H4 (cell line): ENCODE data around the gene PDK1. TPM values are rescaled to one million over a fixed set of nuclear protein-coding genes. Genes with fewer than 3 reads are reported as not detected.
"Not testable (repeated sequence)": the region's sequence is repeated elsewhere in the genome, so short reads cannot be mapped to it uniquely, and the experiment has no call there.

ENCODE experiments used
- DNase-seq: peaks from one replicate; pipeline ENCODE4 v3.0.0-alpha.2; 2015; ENCODE audit warnings: low spot score
- total RNA-seq: library from RNA; depleted of rRNA; stranded (reverse); fragments of >200 nt; shearing (Covaris generic); gene quantifications from 2 replicates; pipeline ENCODE4 v1.2.3, GENCODE V29; 2014; rRNA removed

Gene PDK1
- total RNA-seq, result 8.9 and 9.1 TPM in 2 replicates

DNA sequence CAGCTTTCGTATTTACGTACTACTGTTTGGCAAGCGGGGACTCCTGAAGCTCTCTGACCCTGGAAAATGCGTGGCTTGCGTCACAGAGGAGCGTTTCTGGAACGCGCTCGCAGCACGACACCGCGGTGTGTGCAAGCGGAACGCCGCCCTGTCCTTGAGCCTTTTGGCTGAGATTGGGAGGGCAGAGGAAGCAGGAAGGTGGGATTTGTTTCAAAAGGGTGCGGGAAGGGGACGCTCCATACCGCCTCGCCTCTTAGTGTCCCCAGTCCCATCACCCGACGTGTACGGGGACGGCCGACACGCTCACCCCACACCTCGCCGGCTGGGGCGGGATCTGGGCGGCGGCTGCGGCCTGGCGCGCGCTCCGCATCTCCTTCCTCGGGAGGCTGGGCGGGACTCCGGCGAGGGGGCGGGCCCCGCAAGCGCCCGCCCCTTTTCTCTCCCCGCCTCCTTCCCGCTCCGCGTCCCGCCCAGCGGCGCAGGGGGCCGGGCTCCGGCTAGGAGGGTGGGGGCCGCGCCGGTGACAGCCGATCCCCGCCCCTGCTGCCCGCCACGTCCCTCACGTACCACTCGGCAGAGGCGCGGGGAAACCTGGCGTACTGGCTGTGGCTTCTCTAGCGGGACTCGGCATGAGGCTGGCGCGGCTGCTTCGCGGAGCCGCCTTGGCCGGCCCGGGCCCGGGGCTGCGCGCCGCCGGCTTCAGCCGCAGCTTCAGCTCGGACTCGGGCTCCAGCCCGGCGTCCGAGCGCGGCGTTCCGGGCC lies at the start of gene PDK1:
Gene PDK1 (plus strand): TSS at position 569 of the 762 bp plus-strand sequence. CDS start 61 bp downstream, at position 630.
- DNase-seq, result peak; percentile 76

DNA sequence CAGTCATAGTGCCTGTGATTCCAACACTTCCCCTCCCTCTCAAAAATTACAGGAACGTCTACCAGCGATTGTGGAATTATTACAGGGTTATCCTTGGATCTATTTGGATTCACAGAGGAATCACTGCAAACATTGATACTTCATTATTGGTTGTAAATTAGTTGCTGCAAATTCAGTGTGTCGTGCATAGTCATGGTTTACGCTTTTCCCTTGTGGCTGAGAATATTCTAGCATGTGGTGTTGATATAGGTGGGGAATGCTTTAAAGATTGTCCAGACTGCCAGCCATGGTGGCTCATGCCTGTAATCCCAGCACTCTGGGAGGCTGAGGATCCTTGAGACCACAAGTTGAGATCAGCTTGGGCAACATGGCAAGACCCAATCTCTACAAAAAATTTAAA lies 48.7 kb upstream of the PDK1 start:
- no peak for DNase-seq

GRCh38 chr2:172510088-172510487 lies 45.8 kb upstream of the PDK1 start:
- DNase-seq, result no peak

- no peak for DNase-seq
These were observed 45.3 kb upstream of the PDK1 start for GRCh38 chr2:172510548-172510947.

- DNase-seq, result no peak
These were observed 42.9 kb upstream of the PDK1 start for GRCh38 chr2:172512810-172513523.

DNA sequence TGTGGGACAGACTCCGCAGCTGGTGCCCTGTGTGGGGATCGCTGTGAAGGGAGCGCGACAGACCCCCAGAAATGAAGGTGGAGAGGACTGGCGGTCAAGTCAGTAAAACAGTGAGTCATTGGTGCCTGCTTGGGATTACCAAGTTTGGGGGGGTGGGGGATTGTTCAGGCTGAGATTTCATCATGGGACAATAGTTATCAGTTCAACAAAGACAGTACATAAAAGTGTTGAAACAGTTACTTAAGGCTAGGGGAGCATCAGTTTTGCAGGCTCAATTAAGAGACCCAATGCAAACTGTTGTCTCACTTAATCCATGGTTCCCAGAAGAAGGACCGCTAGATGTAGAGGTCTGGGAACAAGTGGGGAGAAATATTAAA lies 42.4 kb upstream of the PDK1 start:
- no peak for DNase-seq

DNA sequence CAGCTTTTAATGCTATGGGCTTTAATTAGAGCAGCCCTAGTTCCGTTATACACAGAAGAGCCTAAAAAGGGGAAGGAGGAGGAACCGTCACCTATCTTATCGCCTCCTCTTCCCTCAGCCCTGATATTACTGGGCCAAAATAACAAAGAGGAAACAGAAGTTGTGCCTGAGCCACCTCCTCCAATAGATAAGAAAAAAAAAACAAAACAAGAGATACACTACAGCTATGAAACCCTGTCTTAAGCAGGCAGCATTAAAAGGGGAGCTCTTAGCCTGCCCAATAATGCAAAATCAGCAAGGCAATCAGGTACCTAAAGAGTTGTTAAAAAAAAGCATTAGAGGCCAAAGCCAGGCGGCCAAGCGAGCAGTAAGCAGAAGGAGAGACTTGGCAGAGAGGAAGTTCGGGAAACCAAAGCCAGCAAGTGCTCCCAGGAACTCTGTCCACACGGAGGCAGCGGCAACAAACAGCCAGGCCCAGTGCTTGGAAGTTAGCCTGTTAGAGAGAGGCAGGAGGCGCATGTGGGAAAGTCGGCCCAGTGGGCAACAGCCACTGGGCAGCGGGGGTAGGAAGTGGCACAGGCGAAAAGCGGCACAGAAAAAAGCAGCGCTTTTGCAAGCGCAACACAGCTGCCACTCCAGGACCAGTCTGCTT lies 41.8 kb upstream of the PDK1 start:
- DNase-seq, result no peak

GRCh38 chr2:172516299-172516698 lies 39.6 kb upstream of the PDK1 start:
- peak; percentile 78 for DNase-seq

DNA sequence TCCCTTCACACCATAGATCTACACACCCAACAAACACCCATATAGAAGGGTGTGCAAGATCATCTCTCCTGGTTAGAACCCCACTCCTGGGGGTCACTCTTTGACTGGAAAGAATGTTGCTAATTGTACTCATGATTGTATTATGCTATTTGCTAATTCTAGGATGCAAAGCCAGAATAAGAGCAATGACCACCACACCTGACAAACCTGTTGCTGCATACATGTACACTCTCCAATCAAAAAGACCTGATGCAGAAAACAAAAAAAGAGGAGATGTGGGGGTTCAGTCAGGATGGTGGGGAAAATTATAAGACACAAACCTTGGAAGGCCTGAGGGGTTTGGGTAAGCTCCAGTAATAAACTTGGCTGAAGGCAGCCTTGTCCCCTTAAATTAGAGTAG lies 36.9 kb upstream of the PDK1 start:
- DNase-seq, result no peak

DNA sequence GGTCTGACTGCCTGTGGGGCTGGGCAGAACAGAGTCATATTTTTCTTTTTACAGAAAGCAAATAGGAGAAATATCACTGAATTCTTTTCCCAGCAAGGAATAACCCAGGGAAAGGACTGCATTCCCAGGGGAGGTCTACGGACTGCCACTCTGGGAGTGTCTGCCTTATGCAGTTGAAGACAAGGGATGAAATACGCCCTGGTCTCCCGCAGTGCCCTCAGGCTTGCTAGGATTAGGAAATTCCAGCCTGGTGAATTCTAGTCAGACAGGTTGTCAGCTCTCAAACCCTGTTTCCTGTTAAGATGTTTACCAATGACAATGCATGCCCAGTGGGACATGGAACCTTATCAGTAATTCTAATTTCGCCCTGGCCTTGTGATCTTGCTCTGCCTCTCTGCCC lies 30.3 kb upstream of the PDK1 start:
- DNase-seq, result no peak

DNA sequence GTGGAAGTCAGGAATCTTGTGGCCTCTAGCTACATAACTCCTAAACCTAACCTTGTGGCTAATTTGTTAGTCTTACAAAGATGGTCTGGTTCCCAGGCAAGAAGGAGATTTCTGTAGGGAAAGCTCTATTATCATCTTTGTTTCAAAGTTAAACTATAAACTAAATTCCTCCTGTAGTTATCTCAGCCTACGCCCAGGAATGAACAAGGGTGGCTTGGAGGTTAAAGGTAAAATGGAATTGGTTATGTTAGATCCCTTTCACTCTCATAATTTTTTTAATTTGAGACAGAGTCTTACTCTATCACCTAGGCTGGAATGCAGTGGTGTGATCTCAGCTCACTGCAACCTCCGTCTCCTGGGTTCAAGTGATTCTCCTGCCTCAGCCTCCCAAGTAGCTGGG lies 24.6 kb upstream of the PDK1 start:
- no peak for DNase-seq

DNA sequence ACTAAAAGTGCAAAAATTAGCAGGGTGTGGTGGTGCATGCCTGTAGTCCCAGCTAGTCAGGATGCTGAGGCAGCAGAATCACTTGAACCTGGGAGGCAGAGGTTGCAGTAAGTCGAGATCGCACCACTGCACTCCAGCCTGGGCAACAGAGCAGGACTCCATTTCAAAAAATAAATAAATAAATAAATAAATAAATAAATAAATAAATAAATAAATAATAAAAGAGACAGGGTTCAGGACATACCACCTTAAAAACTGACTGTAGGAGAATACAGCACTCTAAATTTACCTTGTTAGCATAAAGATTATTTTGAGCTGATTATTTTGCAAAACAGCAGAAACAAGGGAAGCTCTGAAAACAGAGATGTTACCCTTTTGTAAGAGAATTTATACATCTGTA lies 23.4 kb upstream of the PDK1 start:
- DNase-seq, result not testable (repeated sequence)

DNA sequence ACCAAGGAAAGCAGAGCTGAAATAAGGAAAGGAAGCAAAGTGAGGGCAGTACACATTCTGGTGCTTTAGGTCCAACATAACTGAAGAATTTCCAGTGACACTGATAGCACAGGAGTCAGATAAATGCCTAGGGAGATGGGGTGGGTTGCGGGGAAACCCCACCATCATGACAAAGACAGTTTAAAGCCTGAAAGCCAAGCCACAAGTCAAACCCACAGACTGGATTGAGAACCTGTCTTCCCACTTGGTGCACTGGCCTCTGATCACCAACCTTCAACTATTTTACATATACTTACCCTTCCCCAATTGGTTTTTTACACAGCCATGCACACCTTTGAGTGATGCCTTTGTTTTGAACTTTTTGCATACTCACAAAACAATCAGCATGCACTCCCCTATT lies 22.2 kb upstream of the PDK1 start:
- DNase-seq, result no peak

GRCh38 chr2:172535119-172535518 lies 20.8 kb upstream of the PDK1 start:
- DNase-seq, result no peak

GRCh38 chr2:172537851-172538250 lies 18.0 kb upstream of the PDK1 start:
- not testable (repeated sequence) for DNase-seq

DNA sequence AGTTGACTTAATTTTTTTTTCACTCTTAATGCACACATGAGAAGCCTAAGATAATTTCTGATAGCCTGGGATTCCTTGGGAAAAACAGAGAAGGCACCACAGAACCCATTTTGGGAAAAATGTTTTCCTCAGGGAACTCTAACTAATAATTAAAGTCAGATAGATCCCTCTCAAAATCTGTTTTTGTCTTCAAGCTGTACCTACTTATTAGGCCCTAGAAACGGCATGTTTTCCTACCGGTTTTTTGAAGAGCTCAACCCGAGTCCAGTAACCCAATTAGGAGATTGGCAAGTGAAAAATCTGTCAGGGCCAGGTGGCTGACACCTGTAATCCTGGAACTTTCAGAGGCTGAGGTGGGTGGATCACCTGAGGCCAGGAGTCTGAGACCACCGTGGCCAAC lies 16.1 kb upstream of the PDK1 start:
- no peak for DNase-seq

DNA sequence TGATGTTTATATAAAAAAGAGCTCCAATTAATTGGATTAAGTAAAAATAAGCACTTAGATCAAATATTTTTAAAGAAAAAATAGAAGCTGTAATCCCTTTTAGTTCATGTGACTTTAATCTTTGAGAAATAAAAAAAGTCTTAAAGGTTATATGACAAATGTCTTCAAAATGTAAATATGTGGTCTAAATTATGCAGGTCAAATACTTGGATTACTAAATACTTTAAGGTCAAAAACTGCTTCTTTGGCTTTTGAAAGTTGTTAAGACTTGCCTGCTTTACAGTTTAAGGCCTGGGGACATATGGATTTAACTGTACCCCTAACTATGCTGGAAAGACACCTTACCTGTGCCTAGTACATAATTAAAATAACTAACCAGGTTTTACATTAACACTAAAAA lies 15.5 kb upstream of the PDK1 start:
- DNase-seq, result no peak

DNA sequence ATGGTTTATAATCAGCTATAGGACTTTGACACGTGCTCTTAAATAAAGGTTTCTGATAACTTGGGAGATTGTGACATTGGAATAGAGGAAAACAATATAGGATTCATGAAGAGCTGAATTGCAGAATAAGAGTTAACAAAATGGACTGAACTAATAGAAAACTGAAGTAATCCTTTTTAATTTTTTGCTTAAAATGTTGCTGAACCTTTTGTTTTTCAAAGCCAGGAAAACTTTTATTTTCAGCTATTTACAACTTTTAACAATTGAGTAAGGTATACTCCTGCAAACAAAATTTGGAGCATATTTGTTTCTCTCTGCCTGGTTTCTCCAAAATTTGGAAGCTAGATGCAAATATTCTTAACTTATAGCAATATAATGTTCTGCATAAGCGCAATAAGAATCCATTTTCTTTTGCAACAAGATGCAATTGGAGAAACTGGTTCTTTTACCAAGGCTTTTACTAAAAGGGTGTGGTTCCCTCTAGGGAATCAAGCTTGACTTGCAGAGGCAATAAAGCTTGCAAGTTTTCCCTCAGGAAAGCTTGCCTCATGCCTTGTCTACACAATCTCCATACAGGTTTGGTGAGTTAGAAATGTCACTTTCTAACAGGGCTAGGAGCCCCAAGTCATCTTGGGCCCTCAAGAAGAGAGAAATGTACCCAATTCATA lies 10.3 kb upstream of the PDK1 start:
- no peak for DNase-seq

DNA sequence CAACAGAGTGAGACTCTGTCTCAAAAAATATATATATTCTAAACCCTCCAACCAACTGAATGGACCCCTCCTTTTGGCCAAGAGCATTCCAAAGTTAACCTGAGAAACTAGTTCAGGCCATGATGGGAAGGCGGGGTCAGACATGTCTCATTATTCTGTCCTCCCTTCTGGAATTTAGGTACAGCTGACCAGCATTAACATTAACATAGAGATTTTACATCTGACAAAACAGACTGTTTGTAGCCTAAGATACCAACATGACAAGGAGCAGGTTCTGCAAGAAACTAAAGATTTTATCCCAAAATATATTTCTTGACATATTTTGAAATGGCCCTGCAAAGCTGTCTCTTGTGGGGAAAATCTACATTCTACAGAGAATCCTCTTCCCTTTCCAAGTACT lies 6.8 kb upstream of the PDK1 start:
- no peak for DNase-seq

DNA sequence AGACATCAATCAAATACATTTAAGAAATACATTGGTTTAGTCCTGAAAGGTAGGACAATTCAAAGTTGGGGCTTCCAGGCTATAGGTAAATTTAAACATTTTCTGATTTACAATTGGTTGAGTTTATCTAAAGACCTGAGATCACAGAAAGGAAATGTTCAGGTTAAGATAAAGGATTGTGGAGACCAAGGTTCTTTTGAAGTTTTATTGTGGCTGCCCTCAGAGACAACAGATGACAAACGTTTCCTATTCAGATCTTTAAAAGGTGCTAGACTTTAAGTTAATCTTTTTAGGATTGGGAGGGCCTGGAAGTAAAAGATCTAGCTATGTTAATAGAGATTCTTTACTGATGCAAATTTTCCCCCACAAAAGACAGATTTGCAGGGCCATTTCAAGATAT lies 6.1 kb upstream of the PDK1 start:
- not testable (repeated sequence) for DNase-seq

GRCh38 chr2:172550419-172550818 lies 5.5 kb upstream of the PDK1 start:
- DNase-seq, result no peak

- DNase-seq, result peak; percentile 10
These were observed 4.6 kb upstream of the PDK1 start for GRCh38 chr2:172551271-172551670.
